ENCODE measurements around the gene AKT3. TPM values are rescaled to one million over a fixed set of nuclear protein-coding genes. Genes with fewer than 3 reads are reported as not detected.
A peak's percentile ranks its signal among the peaks of the same experiment; 100 is the strongest.

The AKT3 gene
- total and polyA plus RNA-seq, 3 experiments from 2014 or later = 4.3 to 49.6 (median 47.3) TPM

- no peak overlapping the region for H3K27ac ChIP-seq (ENCODE audit: low read depth, low read length)
- DNase-seq = no peak
- H3K9me3 ChIP-seq (ENCODE audit: low read length) = no peaks in the 10 kb centered on the region
- Mint-ChIP-seq H3K27me3 (no peaks in the 10 kb centered on the region), H3K36me3 (peaks cover 0 to 21% (median 12%) of the 10 kb centered on the region in 3 donors), H3K4me1 (peaks cover 44 to 74% (median 66%) of the 10 kb centered on the region in 3 donors), H3K9me3 (no peaks in the 10 kb centered on the region), H3K4me3 (peak overlapping the region in 1 of 7 donors; percentile 32), H3K27ac (no peak overlapping the region)
- H3K27me3 ChIP-seq (ENCODE audit: insufficient read depth, low read length, poor library complexity, severe bottlenecking) = no peaks in the 10 kb centered on the region
- H3K4me3 ChIP-seq (ENCODE audit: low read length) = no peak overlapping the region
- H3K36me3 ChIP-seq (ENCODE audit: insufficient read depth, low read length) = no peaks in the 10 kb centered on the region
- peaks cover 6% of the 10 kb centered on the region for H3K4me1 ChIP-seq (ENCODE audit: insufficient read depth, low read length)
- CTCF ChIA-PET = no interaction called here
- POLR2A ChIA-PET = no interaction called here
Observed at GRCh38 chr1:243730487-243731150, 119.4 kb downstream of the AKT3 start.

DNA sequence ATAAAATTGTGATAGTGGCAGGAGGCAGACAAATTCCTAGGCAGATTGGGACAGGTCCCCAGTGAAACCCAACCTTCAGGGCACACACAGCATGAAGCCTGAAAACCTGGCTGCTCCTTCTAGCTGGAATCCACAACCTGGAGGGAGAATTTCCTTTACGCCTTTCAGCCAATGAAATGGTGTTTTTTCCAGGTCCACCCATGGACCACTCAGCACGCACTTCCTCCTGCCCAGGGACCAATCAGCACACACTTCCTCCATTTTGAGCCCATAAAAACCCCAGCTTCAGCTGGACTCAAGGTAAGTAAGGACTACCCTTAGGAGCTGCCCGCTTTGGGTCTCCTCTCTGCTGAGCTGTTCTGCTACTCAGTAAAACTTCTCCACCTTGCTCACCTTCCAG is 120.1 kb downstream of the AKT3 start:
- no peaks in the 10 kb centered on the region for H3K9me3 Mint-ChIP-seq
- no peaks in the 10 kb centered on the region for H3K27me3 Mint-ChIP-seq
- peaks cover 45 to 73% (median 64%) of the 10 kb centered on the region in 3 donors for H3K4me1 Mint-ChIP-seq
- Histone ChIP-seq H3K36me3 (ENCODE audit: insufficient read depth, low read length) (no peaks in the 10 kb centered on the region), H3K27ac (ENCODE audit: low read depth, low read length) (no peak overlapping the region), H3K9me3 (ENCODE audit: low read length) (no peaks in the 10 kb centered on the region), H3K27me3 (ENCODE audit: insufficient read depth, low read length, poor library complexity, severe bottlenecking) (no peaks in the 10 kb centered on the region), H3K4me1 (ENCODE audit: insufficient read depth, low read length) (peaks cover 6% of the 10 kb centered on the region), H3K4me3 (ENCODE audit: low read length) (no peak overlapping the region)
- H3K27ac Mint-ChIP-seq = peak overlapping the region in 1 of 8 donors; percentile 58
- POLR2A ChIA-PET = no interaction called here
- no peak for DNase-seq
- CTCF ChIA-PET = no interaction called here
- peak overlapping the region in 1 of 7 donors; percentile 32 for H3K4me3 Mint-ChIP-seq
- peaks cover 0 to 16% (median 9%) of the 10 kb centered on the region in 3 donors for H3K36me3 Mint-ChIP-seq

- peaks cover 0 to 9% (median 4%) of the 10 kb centered on the region in 3 donors for H3K36me3 Mint-ChIP-seq
- Histone ChIP-seq H3K4me3 (ENCODE audit: low read length) (no peak overlapping the region), H3K9me3 (ENCODE audit: low read length) (no peaks in the 10 kb centered on the region), H3K4me1 (ENCODE audit: insufficient read depth, low read length) (peaks cover 6% of the 10 kb centered on the region), H3K27ac (ENCODE audit: low read depth, low read length) (no peak overlapping the region), H3K36me3 (ENCODE audit: insufficient read depth, low read length) (no peaks in the 10 kb centered on the region), H3K27me3 (ENCODE audit: insufficient read depth, low read length, poor library complexity, severe bottlenecking) (no peaks in the 10 kb centered on the region)
- H3K4me1 Mint-ChIP-seq = peaks cover 54 to 82% (median 82%) of the 10 kb centered on the region in 3 donors
- no peak for DNase-seq
- H3K27ac Mint-ChIP-seq = peak overlapping the region in 1 of 8 donors; percentile 83
- ChIA-PET CTCF (no interaction called here), POLR2A (no interaction called here)
- H3K9me3 Mint-ChIP-seq = no peaks in the 10 kb centered on the region
- no peak overlapping the region for H3K4me3 Mint-ChIP-seq
- H3K27me3 Mint-ChIP-seq = no peaks in the 10 kb centered on the region
Observed at GRCh38 chr1:243727503-243728203, 122.4 kb downstream of the AKT3 start.

- Histone ChIP-seq H3K9me3 (ENCODE audit: low read length) (no peaks in the 10 kb centered on the region), H3K36me3 (ENCODE audit: insufficient read depth, low read length) (no peaks in the 10 kb centered on the region), H3K27ac (ENCODE audit: low read depth, low read length) (no peak overlapping the region), H3K4me3 (ENCODE audit: low read length) (no peak overlapping the region), H3K4me1 (ENCODE audit: insufficient read depth, low read length) (no peaks in the 10 kb centered on the region), H3K27me3 (ENCODE audit: insufficient read depth, low read length, poor library complexity, severe bottlenecking) (no peaks in the 10 kb centered on the region)
- H3K27ac Mint-ChIP-seq = peak overlapping the region in 1 of 8 donors; percentile 83
- H3K27me3 Mint-ChIP-seq = no peaks in the 10 kb centered on the region
- no peak overlapping the region for H3K4me3 Mint-ChIP-seq
- DNase-seq = no peak
- ChIA-PET CTCF (no interaction called here), POLR2A (no interaction called here)
- peaks cover 52 to 81% (median 81%) of the 10 kb centered on the region in 3 donors for H3K4me1 Mint-ChIP-seq
- H3K9me3 Mint-ChIP-seq = no peaks in the 10 kb centered on the region
- peaks cover 0 to 9% (median 3%) of the 10 kb centered on the region in 3 donors for H3K36me3 Mint-ChIP-seq
Observed at GRCh38 chr1:243726806-243727502, 123.1 kb downstream of the AKT3 start.

GRCh38 chr1:243725846-243726245 is 124.2 kb downstream of the AKT3 start:
- Histone ChIP-seq H3K36me3 (ENCODE audit: insufficient read depth, low read length) (no peaks in the 10 kb centered on the region), H3K27ac (ENCODE audit: low read depth, low read length) (no peak overlapping the region), H3K4me3 (ENCODE audit: low read length) (no peak overlapping the region), H3K9me3 (ENCODE audit: low read length) (no peaks in the 10 kb centered on the region), H3K4me1 (ENCODE audit: insufficient read depth, low read length) (no peaks in the 10 kb centered on the region), H3K27me3 (ENCODE audit: insufficient read depth, low read length, poor library complexity, severe bottlenecking) (no peaks in the 10 kb centered on the region)
- Mint-ChIP-seq H3K9me3 (no peaks in the 10 kb centered on the region), H3K4me3 (no peak overlapping the region), H3K27me3 (no peaks in the 10 kb centered on the region), H3K27ac (peak overlapping the region in 1 of 8 donors; percentile 3), H3K4me1 (peaks cover 45 to 76% (median 76%) of the 10 kb centered on the region in 3 donors), H3K36me3 (peaks cover 0 to 5% (median 2%) of the 10 kb centered on the region in 3 donors)
- ChIA-PET CTCF (no interaction called here), POLR2A (no interaction called here)
- no peak for DNase-seq

DNA sequence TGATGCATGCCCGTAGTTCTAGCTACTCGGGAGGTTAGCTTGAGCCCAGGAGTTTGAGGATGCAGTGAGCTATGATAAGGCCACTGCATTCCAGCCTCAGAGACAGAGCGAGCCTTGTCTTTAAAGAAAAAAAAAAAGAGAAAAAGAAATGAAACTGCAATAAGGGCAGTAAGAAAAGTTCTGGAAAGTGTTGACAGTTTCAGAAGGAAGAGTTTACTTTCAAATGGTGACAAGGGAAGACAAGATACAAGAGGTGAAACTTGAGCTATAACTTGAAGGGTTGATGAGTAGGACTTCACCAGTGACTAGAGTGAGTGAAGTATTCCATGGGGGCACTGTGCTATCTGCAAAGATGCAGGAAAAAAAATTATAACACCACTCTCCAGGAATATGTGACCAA is 125.0 kb downstream of the AKT3 start:
- no peaks in the 10 kb centered on the region for H3K27me3 Mint-ChIP-seq
- Histone ChIP-seq H3K27ac (ENCODE audit: low read depth, low read length) (no peak overlapping the region), H3K4me1 (ENCODE audit: insufficient read depth, low read length) (no peaks in the 10 kb centered on the region), H3K9me3 (ENCODE audit: low read length) (no peaks in the 10 kb centered on the region), H3K27me3 (ENCODE audit: insufficient read depth, low read length, poor library complexity, severe bottlenecking) (no peaks in the 10 kb centered on the region), H3K4me3 (ENCODE audit: low read length) (no peak overlapping the region), H3K36me3 (ENCODE audit: insufficient read depth, low read length) (no peaks in the 10 kb centered on the region)
- peak overlapping the region in 1 of 8 donors; percentile 4 for H3K27ac Mint-ChIP-seq
- H3K36me3 Mint-ChIP-seq = peaks cover 0 to 5% (median 2%) of the 10 kb centered on the region in 3 donors
- H3K4me1 Mint-ChIP-seq = peaks cover 43 to 76% (median 75%) of the 10 kb centered on the region in 3 donors
- POLR2A ChIA-PET = no interaction called here
- no peak for DNase-seq
- CTCF ChIA-PET = no interaction called here
- H3K9me3 Mint-ChIP-seq = no peaks in the 10 kb centered on the region
- no peak overlapping the region for H3K4me3 Mint-ChIP-seq

DNA sequence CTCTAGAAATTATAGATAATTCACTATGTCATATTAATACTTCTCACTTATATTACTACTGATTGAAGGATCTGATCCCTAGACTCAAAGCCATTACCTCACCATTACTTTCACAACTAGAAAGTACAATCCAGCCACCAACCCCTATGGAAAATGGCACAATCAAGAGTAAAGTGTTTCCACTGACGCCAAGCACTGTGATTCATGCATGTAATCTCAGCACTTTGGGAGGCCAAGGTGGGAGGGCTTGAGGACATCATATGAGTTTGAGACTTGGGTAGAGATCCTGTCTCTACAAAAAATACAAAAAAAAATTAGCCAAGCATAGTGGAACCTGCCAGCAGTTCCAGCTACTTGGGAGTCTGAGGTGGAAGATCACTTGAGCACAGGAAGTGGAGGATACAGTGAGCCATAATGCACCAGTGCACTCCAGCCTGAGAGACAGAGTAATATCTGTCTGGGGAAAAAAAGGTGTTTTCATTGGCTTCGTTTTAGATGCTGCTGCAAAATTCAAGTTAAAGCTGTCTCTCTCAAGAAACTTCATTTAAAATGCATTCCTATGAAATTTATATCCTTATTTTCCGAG is 126.5 kb downstream of the AKT3 start:
- Histone ChIP-seq H3K9me3 (ENCODE audit: low read length) (no peaks in the 10 kb centered on the region), H3K4me1 (ENCODE audit: insufficient read depth, low read length) (no peaks in the 10 kb centered on the region), H3K4me3 (ENCODE audit: low read length) (no peak overlapping the region), H3K36me3 (ENCODE audit: insufficient read depth, low read length) (no peaks in the 10 kb centered on the region), H3K27me3 (ENCODE audit: insufficient read depth, low read length, poor library complexity, severe bottlenecking) (no peaks in the 10 kb centered on the region), H3K27ac (ENCODE audit: low read depth, low read length) (no peak overlapping the region)
- CTCF ChIA-PET = no interaction called here
- Mint-ChIP-seq H3K4me1 (peaks cover 41 to 73% (median 71%) of the 10 kb centered on the region in 3 donors), H3K4me3 (no peak overlapping the region), H3K27ac (peak overlapping the region in 3 of 8 donors; percentile 5 to 92 (median 46)), H3K36me3 (peaks cover 0 to 8% (median 2%) of the 10 kb centered on the region in 3 donors), H3K27me3 (no peaks in the 10 kb centered on the region), H3K9me3 (no peaks in the 10 kb centered on the region)
- POLR2A ChIA-PET = no interaction called here
- no peak for DNase-seq

DNA sequence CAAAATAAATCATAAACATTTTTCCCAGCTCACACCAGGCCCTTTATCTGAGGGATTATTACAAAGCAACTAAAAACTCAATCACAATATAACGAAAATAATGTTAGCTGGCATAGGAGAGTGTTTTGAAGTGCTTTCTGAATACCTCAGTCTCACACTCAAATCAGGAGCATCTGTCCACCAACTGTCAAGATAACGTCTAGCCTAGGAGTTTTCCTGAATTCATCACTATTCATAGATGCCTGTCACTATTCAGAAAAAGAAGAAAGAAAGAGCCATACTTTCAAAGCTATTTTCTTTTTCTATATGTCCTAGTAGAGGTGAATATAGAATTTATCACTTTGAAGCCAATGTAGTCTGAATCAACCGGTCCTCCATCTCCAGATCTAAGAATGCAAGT is 127.0 kb downstream of the AKT3 start:
- Mint-ChIP-seq H3K9me3 (no peaks in the 10 kb centered on the region), H3K4me3 (no peak overlapping the region), H3K36me3 (peaks cover 0 to 7% (median 2%) of the 10 kb centered on the region in 3 donors), H3K27me3 (no peaks in the 10 kb centered on the region), H3K4me1 (peaks cover 41 to 70% (median 69%) of the 10 kb centered on the region in 3 donors), H3K27ac (peak overlapping the region in 3 of 8 donors; percentile 9 to 92 (median 46))
- Histone ChIP-seq H3K4me3 (ENCODE audit: low read length) (no peak overlapping the region), H3K9me3 (ENCODE audit: low read length) (no peaks in the 10 kb centered on the region), H3K27me3 (ENCODE audit: insufficient read depth, low read length, poor library complexity, severe bottlenecking) (no peaks in the 10 kb centered on the region), H3K27ac (ENCODE audit: low read depth, low read length) (no peak overlapping the region), H3K36me3 (ENCODE audit: insufficient read depth, low read length) (no peaks in the 10 kb centered on the region), H3K4me1 (ENCODE audit: insufficient read depth, low read length) (no peaks in the 10 kb centered on the region)
- ChIA-PET CTCF (no interaction called here), POLR2A (no interaction called here)
- no peak for DNase-seq

Data from CD8-positive, alpha-beta memory T cell (primary cell).